ENCODE data around the gene RNF212B. TPM values are rescaled to one million over a fixed set of nuclear protein-coding genes. Genes with fewer than 3 reads are reported as not detected.
"Not testable (repeated sequence)": the region's sequence is repeated elsewhere in the genome, so short reads cannot be mapped to it uniquely, and the experiment has no call there.

The RNF212B gene
- total RNA-seq, 1 donor from 2014 or later: not detected

DNA sequence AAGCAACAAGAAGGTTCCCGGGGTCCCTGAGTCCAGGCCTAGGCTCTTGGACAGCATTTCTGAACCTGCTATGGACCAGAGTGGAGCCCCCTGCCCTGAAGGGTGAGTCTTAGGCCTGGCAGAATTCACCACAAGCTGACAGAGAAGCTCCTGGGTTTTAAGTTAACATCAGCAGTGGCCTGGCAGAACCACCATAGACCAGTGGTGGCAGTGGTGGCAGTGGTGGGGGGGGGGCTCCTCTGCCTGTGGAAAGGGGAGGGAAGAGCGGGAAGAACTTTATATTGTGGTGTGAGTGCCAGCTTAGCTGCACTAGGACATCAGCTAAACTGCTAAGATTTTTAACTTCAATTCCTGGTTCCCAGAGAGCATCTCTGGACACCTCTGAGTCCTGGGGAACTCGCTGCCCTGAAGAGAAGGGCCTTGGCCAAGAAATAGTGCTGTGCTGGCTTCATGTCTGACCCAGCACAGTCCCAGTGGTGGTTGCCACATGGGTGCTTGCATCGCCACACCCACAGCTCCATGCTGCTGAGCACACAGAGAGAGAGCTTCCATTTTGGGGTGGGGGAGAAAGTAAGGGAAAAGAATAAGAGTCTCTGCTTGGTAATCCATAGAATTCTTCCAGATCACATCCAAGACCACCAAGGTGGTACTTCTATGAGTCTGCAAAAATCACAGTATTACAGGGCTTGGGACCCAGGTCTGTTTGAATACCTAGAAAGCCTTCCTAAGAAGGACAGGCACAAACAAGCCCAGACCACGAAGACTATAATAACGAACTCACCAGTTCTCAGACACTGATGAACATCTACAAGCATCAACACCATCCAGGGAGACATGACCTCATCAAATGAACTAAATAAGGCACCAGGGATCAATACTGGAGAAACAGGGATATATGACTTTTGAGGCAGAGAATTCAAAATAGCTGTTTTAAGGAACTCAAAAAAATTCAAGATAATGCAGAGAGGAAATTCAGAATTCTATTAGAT lies 20.4 kb upstream of the RNF212B start:
- TF ChIP-seq, protein P1, sequence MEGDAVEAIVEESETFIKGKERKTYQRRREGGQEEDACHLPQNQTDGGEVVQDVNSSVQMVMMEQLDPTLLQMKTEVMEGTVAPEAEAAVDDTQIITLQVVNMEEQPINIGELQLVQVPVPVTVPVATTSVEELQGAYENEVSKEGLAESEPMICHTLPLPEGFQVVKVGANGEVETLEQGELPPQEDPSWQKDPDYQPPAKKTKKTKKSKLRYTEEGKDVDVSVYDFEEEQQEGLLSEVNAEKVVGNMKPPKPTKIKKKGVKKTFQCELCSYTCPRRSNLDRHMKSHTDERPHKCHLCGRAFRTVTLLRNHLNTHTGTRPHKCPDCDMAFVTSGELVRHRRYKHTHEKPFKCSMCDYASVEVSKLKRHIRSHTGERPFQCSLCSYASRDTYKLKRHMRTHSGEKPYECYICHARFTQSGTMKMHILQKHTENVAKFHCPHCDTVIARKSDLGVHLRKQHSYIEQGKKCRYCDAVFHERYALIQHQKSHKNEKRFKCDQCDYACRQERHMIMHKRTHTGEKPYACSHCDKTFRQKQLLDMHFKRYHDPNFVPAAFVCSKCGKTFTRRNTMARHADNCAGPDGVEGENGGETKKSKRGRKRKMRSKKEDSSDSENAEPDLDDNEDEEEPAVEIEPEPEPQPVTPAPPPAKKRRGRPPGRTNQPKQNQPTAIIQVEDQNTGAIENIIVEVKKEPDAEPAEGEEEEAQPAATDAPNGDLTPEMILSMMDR (IDR thresholded peaks at IDR 0.05): no peak
- DNase-seq (ENCODE audit: low spot score): no peak
- no peaks in the 10 kb centered on the region for H3K36me3 Mint-ChIP-seq (ENCODE audit: low read depth)
- no peak overlapping the region for H3K4me3 Mint-ChIP-seq (ENCODE audit: unreplicated experiment)
- H3K27me3 Mint-ChIP-seq (ENCODE audit: low read depth): peaks cover 30% of the 10 kb centered on the region
- H3K27ac Mint-ChIP-seq (ENCODE audit: unreplicated experiment): no peak overlapping the region
- no peaks in the 10 kb centered on the region for H3K4me1 Mint-ChIP-seq (ENCODE audit: low read depth)
- peaks cover 9% of the 10 kb centered on the region for H3K9me3 Mint-ChIP-seq (ENCODE audit: low read depth)

DNA sequence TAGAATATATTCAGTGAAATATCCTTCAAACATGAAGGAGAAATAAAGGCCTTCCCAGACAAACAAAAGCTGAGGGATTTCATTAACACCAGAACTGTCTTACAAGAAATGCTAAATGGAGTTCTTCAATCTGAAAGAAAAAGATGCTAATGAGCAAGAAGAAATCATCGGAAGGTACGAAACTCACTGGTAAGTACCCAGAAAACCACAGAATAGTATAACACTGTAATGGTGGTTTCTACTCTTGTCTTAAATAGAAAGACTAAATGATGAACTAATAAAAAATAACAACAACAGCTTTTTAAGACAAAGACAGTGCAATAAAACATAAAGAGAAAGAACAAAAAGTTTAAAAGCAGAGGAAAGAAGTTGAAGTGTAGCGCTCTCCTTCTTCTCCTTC lies 18.7 kb upstream of the RNF212B start:
- TF ChIP-seq, protein P1 (IDR thresholded peaks at IDR 0.05): no peak
- Mint-ChIP-seq H3K4me3 (ENCODE audit: unreplicated experiment) (no peak overlapping the region), H3K36me3 (ENCODE audit: low read depth) (peaks cover 2% of the 10 kb centered on the region), H3K4me1 (ENCODE audit: low read depth) (no peaks in the 10 kb centered on the region), H3K27me3 (ENCODE audit: low read depth) (peaks cover 33% of the 10 kb centered on the region), H3K9me3 (ENCODE audit: low read depth) (peaks cover 11% of the 10 kb centered on the region), H3K27ac (ENCODE audit: unreplicated experiment) (no peak overlapping the region)
- DNase-seq (ENCODE audit: low spot score): no peak

DNA sequence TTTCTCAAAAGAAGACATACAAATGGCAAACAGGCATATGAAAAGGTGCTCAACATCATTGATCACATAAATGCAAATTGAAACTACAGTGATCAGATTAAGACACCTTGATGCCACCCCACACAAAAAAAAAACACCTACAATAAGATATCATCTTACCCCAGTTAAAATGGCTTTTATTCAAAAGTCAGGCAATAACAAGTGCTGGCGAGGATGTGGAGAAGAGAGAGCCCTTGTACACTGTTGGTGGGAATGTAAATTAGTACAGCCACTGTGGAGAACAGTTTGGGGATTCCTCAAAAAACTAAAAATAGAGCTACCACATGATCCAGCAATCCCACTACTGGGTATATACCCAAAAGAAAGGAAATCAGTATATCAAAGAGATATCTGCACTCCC lies 12.8 kb upstream of the RNF212B start:
- H3K27ac Mint-ChIP-seq (ENCODE audit: unreplicated experiment); DNase-seq (ENCODE audit: low spot score); H3K4me1 Mint-ChIP-seq (ENCODE audit: low read depth); H3K4me3 Mint-ChIP-seq (ENCODE audit: unreplicated experiment); H3K36me3 Mint-ChIP-seq (ENCODE audit: low read depth): not testable (repeated sequence)
- Mint-ChIP-seq H3K9me3 (ENCODE audit: low read depth) (peaks cover 13% of the 10 kb centered on the region), H3K27me3 (ENCODE audit: low read depth) (peaks cover 52% of the 10 kb centered on the region)

DNA sequence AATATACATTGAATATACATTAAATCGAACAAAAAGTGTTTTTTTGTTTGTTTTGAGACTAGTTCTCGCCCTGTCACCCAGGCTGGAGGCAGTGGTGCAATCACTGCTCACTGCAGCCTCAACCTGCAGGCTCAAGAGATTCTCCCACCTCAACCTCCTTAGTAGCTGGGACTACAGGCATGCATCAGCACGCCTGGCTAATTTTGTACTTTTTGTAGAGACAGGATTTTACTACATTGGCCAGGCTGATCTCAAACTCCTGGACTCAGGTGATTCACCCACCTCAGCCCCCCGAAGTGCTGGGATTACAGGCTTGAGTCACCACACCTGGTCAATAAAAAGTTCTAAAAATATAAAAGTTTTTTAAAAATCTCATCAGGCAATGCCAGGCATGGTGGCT lies 10.2 kb upstream of the RNF212B start:
- Mint-ChIP-seq H3K27ac (ENCODE audit: unreplicated experiment) (no peak overlapping the region), H3K36me3 (ENCODE audit: low read depth) (peaks cover 10% of the 10 kb centered on the region), H3K9me3 (ENCODE audit: low read depth) (peaks cover 13% of the 10 kb centered on the region), H3K4me1 (ENCODE audit: low read depth) (no peaks in the 10 kb centered on the region), H3K27me3 (ENCODE audit: low read depth) (peaks cover 32% of the 10 kb centered on the region), H3K4me3 (ENCODE audit: unreplicated experiment) (no peak overlapping the region)
- TF ChIP-seq, protein P1 (IDR thresholded peaks at IDR 0.05): no peak
- no peak for DNase-seq (ENCODE audit: low spot score)

DNA sequence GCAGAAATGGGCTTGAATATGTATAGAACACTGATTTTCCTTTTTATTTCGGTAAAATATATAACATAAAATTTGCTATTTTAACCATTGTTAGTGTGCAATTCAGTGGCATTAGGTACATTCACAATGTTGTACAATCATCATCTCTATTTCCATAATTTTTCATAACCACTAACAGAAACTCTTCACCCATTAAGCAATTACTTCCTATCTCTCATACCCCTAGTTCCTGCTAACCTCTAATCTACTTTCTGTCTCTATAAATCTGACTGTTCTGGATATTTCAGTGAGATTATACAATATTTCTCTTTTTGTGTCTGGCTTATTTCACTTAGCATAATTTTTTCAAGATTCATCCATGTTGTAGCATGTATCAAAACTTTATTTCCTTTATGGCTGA lies 8.9 kb upstream of the RNF212B start:
- Mint-ChIP-seq H3K27ac (ENCODE audit: unreplicated experiment) (no peak overlapping the region), H3K4me1 (ENCODE audit: low read depth) (no peaks in the 10 kb centered on the region), H3K4me3 (ENCODE audit: unreplicated experiment) (no peak overlapping the region), H3K9me3 (ENCODE audit: low read depth) (peaks cover 10% of the 10 kb centered on the region), H3K27me3 (ENCODE audit: low read depth) (peaks cover 30% of the 10 kb centered on the region), H3K36me3 (ENCODE audit: low read depth) (peaks cover 8% of the 10 kb centered on the region)
- TF ChIP-seq, protein P1 (IDR thresholded peaks at IDR 0.05): no peak
- DNase-seq (ENCODE audit: low spot score): no peak

DNA sequence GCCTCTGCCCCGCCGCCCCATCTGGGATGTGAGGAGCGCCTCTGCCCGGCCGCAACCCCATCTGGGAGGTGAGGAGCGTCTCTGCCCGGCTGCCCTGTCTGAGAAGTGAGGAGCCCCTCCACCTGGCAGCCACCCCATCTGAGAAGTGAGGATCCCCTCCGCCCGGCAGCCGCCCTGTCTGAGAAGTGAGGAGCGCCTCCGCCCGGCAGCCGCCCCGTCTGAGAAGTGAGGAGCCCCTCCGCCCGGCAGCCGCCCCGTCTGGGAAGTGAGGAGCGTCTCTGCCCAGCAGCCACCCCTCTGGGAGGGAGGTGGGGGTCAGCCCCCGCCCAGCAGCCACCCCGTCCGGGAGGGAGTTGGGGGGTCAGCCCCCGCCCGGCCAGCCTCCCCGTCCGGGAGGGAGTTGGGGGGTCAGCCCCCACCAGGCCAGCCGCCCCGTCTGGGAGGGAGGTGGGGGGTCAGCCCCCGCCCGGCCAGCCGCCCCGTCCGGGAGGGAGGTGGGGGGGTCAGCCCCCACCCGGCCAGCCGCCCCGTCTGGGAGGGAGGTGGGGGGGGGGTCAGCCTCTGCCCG lies 5.4 kb upstream of the RNF212B start:
- H3K4me3 Mint-ChIP-seq (ENCODE audit: unreplicated experiment); H3K36me3 Mint-ChIP-seq (ENCODE audit: low read depth); H3K27ac Mint-ChIP-seq (ENCODE audit: unreplicated experiment); H3K9me3 Mint-ChIP-seq (ENCODE audit: low read depth); H3K4me1 Mint-ChIP-seq (ENCODE audit: low read depth); DNase-seq (ENCODE audit: low spot score): not testable (repeated sequence)
- H3K27me3 Mint-ChIP-seq (ENCODE audit: low read depth): peaks cover 14% of the 10 kb centered on the region
